Measurements from ENCODE around the gene PKD1. TPM values are rescaled to one million over a fixed set of nuclear protein-coding genes. Genes with fewer than 3 reads are reported as not detected.

The PKD1 gene
- total RNA-seq, 4 donors from 2014 or later = 297 to 459 (median 366) TPM

GRCh38 chr16:2056077-2056476 is 79.6 kb downstream of the PKD1 start:
- no peak overlapping the region for H3K4me3 ChIP-seq
- H3K4me1 ChIP-seq = no peaks in the 10 kb centered on the region
- no peaks in the 10 kb centered on the region for H3K9me3 ChIP-seq
- intact Hi-C loops (cut with DNase I) = no loop called here
- no peak for DNase-seq (ENCODE audit: extremely low spot score)
- no peaks in the 10 kb centered on the region for H3K27me3 ChIP-seq
- peaks cover 35 to 96% (median 90%) of the 10 kb centered on the region in 4 donors for H3K36me3 ChIP-seq
- no peak overlapping the region for H3K27ac ChIP-seq (replicated peaks in 1 of 4)
- WGBS = 71% methylated on average over 10 of the region's 15 CpGs
- TF ChIP-seq EP300 (IDR thresholded peaks at IDR 0.05) = no peak
- peak in 2 of 3 experiments; percentile 9 to 19 for TF ChIP-seq CTCF (IDR thresholded peaks at IDR 0.05)

GRCh38 chr16:2054543-2055245 is 81.0 kb downstream of the PKD1 start:
- Histone ChIP-seq H3K27ac (replicated peaks in 1 of 4) (no peak overlapping the region), H3K36me3 (peaks cover 30 to 95% (median 87%) of the 10 kb centered on the region in 4 donors), H3K4me1 (no peaks in the 10 kb centered on the region), H3K4me3 (no peak overlapping the region), H3K9me3 (no peaks in the 10 kb centered on the region), H3K27me3 (no peaks in the 10 kb centered on the region)
- WGBS = 88% methylated on average over 28 of the region's 29 CpGs
- no peak for TF ChIP-seq POLR2AphosphoS5 (IDR thresholded peaks at IDR 0.05)
- TF ChIP-seq POLR2A (IDR thresholded peaks at IDR 0.05; ENCODE audit: low read depth) = no peak
- no peak for TF ChIP-seq EP300 (IDR thresholded peaks at IDR 0.05)
- TF ChIP-seq CTCF (IDR thresholded peaks at IDR 0.05) = no peak
- no peak for DNase-seq (ENCODE audit: extremely low spot score)
- intact Hi-C loops (cut with DNase I) = no loop called here

DNA sequence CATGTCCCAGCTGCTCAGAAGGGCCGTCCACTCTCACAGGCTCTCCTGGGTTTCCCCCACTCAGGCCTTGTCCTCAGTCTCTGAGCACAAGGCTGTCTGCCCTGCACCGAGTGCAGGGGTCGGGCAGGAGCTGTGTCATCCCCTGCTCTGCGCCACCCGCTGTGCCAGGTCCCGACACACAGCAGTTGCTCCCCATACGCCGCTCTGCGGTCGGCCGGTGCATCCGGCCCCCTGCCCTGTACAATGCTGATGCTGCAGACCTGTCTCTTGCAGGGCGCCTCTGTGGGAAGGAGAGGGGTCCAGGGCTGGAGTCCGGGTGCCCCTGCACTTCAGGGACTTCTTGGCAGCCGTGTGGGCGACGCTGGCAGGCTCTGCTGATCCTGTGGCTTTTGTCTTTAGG is 81.8 kb downstream of the PKD1 start:
- Histone ChIP-seq H3K9me3 (no peaks in the 10 kb centered on the region), H3K36me3 (peaks cover 30 to 88% (median 82%) of the 10 kb centered on the region in 4 donors), H3K4me1 (peaks cover 5 to 8% (median 7%) of the 10 kb centered on the region in 4 donors), H3K27me3 (no peaks in the 10 kb centered on the region), H3K27ac (replicated peaks in 1 of 4) (no peak overlapping the region), H3K4me3 (no peak overlapping the region)
- TF ChIP-seq EP300 (IDR thresholded peaks at IDR 0.05) (no peak), POLR2AphosphoS5 (IDR thresholded peaks at IDR 0.05) (no peak), CTCF (IDR thresholded peaks at IDR 0.05) (no peak), POLR2A (IDR thresholded peaks at IDR 0.05; ENCODE audit: low read depth) (no peak)
- WGBS = 93% methylated on average over 17 of the region's 17 CpGs
- intact Hi-C loops (cut with DNase I) = no loop called here
- DNase-seq (ENCODE audit: extremely low spot score) = no peak

DNA sequence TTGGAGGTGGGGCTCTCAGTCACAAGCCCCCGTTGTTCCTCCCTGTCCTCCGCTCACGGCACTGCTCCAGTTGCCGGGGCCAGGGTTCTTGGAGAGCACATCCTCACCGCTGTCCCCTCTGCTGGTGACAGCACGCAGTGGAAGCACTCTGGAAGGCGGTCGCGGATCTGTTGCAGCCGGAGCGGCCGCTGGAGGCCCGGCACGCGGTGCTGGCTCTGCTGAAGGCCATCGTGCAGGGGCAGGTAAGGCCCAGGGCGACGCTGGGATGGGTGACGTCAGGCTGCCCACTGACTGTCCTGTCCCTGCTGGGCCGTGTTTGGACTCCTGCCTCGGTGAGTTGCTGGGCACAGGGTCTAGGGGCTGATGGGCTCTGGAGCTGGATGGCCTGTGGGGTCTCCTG is 82.5 kb downstream of the PKD1 start:
- Histone ChIP-seq H3K36me3 (peaks cover 23 to 81% (median 75%) of the 10 kb centered on the region in 4 donors), H3K4me3 (no peak overlapping the region), H3K27me3 (no peaks in the 10 kb centered on the region), H3K27ac (replicated peaks in 1 of 4) (no peak overlapping the region), H3K4me1 (peaks cover 11 to 14% (median 14%) of the 10 kb centered on the region in 4 donors), H3K9me3 (no peaks in the 10 kb centered on the region)
- no peak for TF ChIP-seq POLR2AphosphoS5 (IDR thresholded peaks at IDR 0.05)
- 88% methylated on average over 10 of the region's 21 CpGs for WGBS
- DNase-seq (ENCODE audit: extremely low spot score) = no peak
- intact Hi-C loops (cut with DNase I) = no loop called here

DNA sequence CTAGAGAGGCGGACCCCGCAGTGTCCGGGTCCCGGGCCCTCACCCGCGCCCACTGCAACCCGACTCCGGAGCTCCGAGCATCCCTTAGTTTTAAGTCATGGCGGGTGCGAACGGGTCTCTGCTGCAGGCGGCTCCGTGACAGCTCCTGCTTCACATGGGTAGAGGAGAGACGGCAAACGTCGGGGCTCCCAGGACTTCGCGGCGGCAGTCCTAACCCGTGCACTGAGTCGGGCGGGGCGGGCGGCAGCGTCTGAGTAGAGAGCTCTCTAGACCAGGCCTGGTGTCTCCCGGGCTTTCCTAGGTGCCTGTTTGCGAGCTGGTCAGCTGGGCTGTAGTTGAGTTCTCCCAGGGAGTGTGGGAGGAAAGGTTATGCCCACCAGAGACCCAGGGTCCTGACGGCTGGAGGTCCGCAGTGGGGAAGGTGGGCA is 87.6 kb downstream of the PKD1 start:
- H3K4me1 ChIP-seq = peaks cover 48 to 57% (median 52%) of the 10 kb centered on the region in 4 donors
- WGBS = 0% methylated on average over 1 of the region's 30 CpGs
- no peaks in the 10 kb centered on the region for H3K27me3 ChIP-seq
- intact Hi-C loops (cut with DNase I) = no loop called here
- no peaks in the 10 kb centered on the region for H3K9me3 ChIP-seq
- peaks cover 3 to 46% (median 33%) of the 10 kb centered on the region in 4 donors for H3K36me3 ChIP-seq
- H3K4me3 ChIP-seq = peak overlapping the region; percentile 74 to 92 (median 88)
- DNase-seq (ENCODE audit: extremely low spot score) = no peak
- TF ChIP-seq CTCF (IDR thresholded peaks at IDR 0.05) (no peak), EP300 (IDR thresholded peaks at IDR 0.05) (no peak), POLR2AphosphoS5 (IDR thresholded peaks at IDR 0.05) (no peak), POLR2A (IDR thresholded peaks at IDR 0.05; ENCODE audit: low read depth) (no peak)
- peak overlapping the region; percentile 79 to 81 (median 80) for H3K27ac ChIP-seq (replicated peaks in 1 of 4)
